Spleen (tissue), 11 donors: Measurements from ENCODE around the gene HNRNPC. TPM values are rescaled to one million over a fixed set of nuclear protein-coding genes. Genes with fewer than 3 reads are reported as not detected.
"Not testable (repeated sequence)": the region's sequence is repeated elsewhere in the genome, so short reads cannot be mapped to it uniquely, and the experiment has no call there.

Experiments used
- DNase-seq: peaks from one replicate; pipeline ENCODE4 v3.0.0-alpha.2; 2020
- H3K27ac ChIP-seq, 8 donors: fragments of 200-600 bp; sonication (generic) in 7 of 8; 1 replicate in 4 of 8; 2 replicates in 4 of 8; pipeline versions ENCODE4 v1.5.0 to v1.8.0; 2016 to 2021; ENCODE audit warnings: inconsistent platforms in 4 of 8, mild to moderate bottlenecking in 4 of 8, moderate library complexity in 1 of 8
- H3K27me3 ChIP-seq, 7 donors: fragments of 200-600 bp; sonication (generic) in 6 of 7; replicated peaks in 1 of 7; 1 replicate in 4 of 7; 2 replicates in 3 of 7; pipeline versions ENCODE4 v1.5.0 to v1.8.0; 2016 to 2021; ENCODE audit warnings: inconsistent platforms in 3 of 7, mild to moderate bottlenecking in 1 of 7
- H3K36me3 ChIP-seq, 6 donors: fragments of 200-600 bp; sonication (generic) in 5 of 6; 1 replicate in 4 of 6; 2 replicates in 2 of 6; pipeline versions ENCODE4 v1.5.0 to v1.8.0; 2016 to 2021; ENCODE audit warnings: inconsistent platforms in 2 of 6
- H3K4me1 ChIP-seq, 6 donors: fragments of 200-600 bp; sonication (generic) in 5 of 6; 1 replicate in 3 of 6; 2 replicates in 3 of 6; pipeline versions ENCODE4 v1.5.0 to v1.8.0; 2016 to 2021; ENCODE audit warnings: inconsistent platforms in 3 of 6
- H3K4me3 ChIP-seq, 8 donors: fragments of 200-600 bp; sonication (generic) in 7 of 8; 1 replicate in 4 of 8; 2 replicates in 4 of 8; pipeline versions ENCODE4 v1.5.0 to v1.8.0; 2016 to 2021; ENCODE audit warnings: inconsistent platforms in 4 of 8, mild to moderate bottlenecking in 4 of 8, moderate library complexity in 2 of 8
- H3K9me3 ChIP-seq, 8 donors: fragments of 200-600 bp; sonication (generic) in 7 of 8; 1 replicate in 4 of 8; 2 replicates in 4 of 8; pipeline versions ENCODE4 v1.5.0 to v1.8.0; 2016 to 2021; ENCODE audit warnings: inconsistent platforms in 4 of 8
- POLR2A ChIP-seq, 3 donors: fragments of 450-650 bp; IDR thresholded peaks; one replicate each; pipeline ENCODE4 v1.5.1; 2017; ENCODE audit warnings: antibody characterized with exemption in 3 of 3, mild to moderate bottlenecking in 1 of 3
- POLR2AphosphoS5 ChIP-seq, 3 donors: sonication (generic); formaldehyde crosslinking; IDR thresholded peaks; one replicate each; pipeline ENCODE4 v1.5.1; 2017; ENCODE audit warnings: antibody characterized with exemption in 3 of 3
- WGBS, 5 donors: extraction: QIAGEN DNeasy Blood & Tissue Kit in 3 of 5; methylation state at CpG; one replicate each; pipeline versions ENCODE4 v1.1.5 to v1.1.7; 2013 to 2018; 5-methylcytosine and 5-hydroxymethylcytosine counted together
- intact Hi-C: fragments of 100-400 bp; cut with DNase I; formaldehyde crosslinking; loops from one replicate; pipeline ENCODE4 v1.15.0; 2023; ENCODE audit warnings: low total_unique reads
- polyA plus RNA-seq, 3 donors: library from polyadenylated mRNA; stranded (reverse); fragments of 200-250 nt; gene quantifications; one replicate each; pipeline ENCODE4 v1.2.1, GENCODE V29; 2013
- total RNA-seq, 7 donors: library from RNA; depleted of rRNA in 3 of 7; stranded (reverse); fragments of >200 nt in 3 of 7; fragmentation: NEBNext Ultra II Directional in 4 of 7; extraction: Animal tissue kit (Norgen Biotek cat#: 25700) in 4 of 7; gene quantifications; one replicate each; pipeline versions ENCODE4 v1.1.0 to v1.2.1, GENCODE V29; 2016 to 2021
- TF ChIP-seq, protein P1 (sequence below), 11 experiments: fragments of 200-600 bp in 7 of 11; fragments of 450-650 bp in 4 of 11; sonication (generic) in 4 of 11; IDR thresholded peaks in 8 of 11; conservative IDR thresholded peaks in 3 of 11; 1 replicate in 7 of 11; 2 replicates in 4 of 11; pipeline versions ENCODE4 v1.4.0 to v1.8.0; 2016 to 2021; ENCODE audit warnings: antibody characterized with exemption in 11 of 11, inconsistent platforms in 4 of 11, mild to moderate bottlenecking in 1 of 11
- donor health status: healthy with polysubstance abuse.
- donor health status: DM: no; HTN: no; CAD: no; lungs with moderate emphysema.
- donor health status: DM: no; HTN: no; CAD: no.
- donor health status: Bipolar disorder and iron deficiency.
- donor health status: healthy.
- donor health status: DM: no; HTN: no; CAD: no.
- donor health status: DM: yes; HTN: yes; CAD: no.

HNRNPC gene
- total and polyA plus RNA-seq, 10 donors: 374 to 824 (median 517) TPM

DNA sequence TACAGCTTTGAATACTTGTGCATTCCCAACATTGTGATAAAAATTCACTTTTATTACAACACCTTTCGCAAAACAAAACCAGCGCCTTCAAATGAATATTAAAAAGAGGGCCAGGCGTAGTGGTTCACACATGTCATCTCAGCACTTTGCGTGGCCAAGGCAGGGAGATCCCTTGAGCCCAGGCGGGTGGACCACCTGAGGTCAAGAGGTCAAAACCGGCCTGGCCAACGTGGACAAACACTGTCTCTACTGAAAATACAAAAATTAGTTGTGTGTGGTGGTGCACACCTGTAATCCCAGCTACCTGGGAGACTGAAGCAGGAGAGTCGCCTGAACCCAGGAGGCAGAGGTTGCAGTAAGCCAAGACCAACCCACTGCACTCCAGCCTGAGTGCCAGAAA, 42.8 kb downstream of the HNRNPC start:
- WGBS, 5 donors: 83 to 92% (median 88%) methylated on average over 8 of the region's 8 CpGs
- TF ChIP-seq, protein P1, sequence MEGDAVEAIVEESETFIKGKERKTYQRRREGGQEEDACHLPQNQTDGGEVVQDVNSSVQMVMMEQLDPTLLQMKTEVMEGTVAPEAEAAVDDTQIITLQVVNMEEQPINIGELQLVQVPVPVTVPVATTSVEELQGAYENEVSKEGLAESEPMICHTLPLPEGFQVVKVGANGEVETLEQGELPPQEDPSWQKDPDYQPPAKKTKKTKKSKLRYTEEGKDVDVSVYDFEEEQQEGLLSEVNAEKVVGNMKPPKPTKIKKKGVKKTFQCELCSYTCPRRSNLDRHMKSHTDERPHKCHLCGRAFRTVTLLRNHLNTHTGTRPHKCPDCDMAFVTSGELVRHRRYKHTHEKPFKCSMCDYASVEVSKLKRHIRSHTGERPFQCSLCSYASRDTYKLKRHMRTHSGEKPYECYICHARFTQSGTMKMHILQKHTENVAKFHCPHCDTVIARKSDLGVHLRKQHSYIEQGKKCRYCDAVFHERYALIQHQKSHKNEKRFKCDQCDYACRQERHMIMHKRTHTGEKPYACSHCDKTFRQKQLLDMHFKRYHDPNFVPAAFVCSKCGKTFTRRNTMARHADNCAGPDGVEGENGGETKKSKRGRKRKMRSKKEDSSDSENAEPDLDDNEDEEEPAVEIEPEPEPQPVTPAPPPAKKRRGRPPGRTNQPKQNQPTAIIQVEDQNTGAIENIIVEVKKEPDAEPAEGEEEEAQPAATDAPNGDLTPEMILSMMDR (IDR thresholded peaks at IDR 0.05 in 8 of 11, conservative IDR thresholded peaks at IDR 0.05 in 3 of 11): no peak
- peak in 2 of 3 donors; percentile 6 to 34 for TF ChIP-seq POLR2AphosphoS5 (IDR thresholded peaks at IDR 0.05)
- no peak overlapping the region for H3K27ac ChIP-seq
- peaks cover 0 to 100% (median 93%) of the 10 kb centered on the region in 6 donors for H3K36me3 ChIP-seq
- H3K9me3 ChIP-seq: no peaks in the 10 kb centered on the region
- no peak overlapping the region for H3K4me3 ChIP-seq
- no peaks in the 10 kb centered on the region for H3K27me3 ChIP-seq
- DNase-seq: no peak
- intact Hi-C loops: no loop called here
- H3K4me1 ChIP-seq: peaks cover 12 to 99% (median 49%) of the 10 kb centered on the region in 6 donors

DNA sequence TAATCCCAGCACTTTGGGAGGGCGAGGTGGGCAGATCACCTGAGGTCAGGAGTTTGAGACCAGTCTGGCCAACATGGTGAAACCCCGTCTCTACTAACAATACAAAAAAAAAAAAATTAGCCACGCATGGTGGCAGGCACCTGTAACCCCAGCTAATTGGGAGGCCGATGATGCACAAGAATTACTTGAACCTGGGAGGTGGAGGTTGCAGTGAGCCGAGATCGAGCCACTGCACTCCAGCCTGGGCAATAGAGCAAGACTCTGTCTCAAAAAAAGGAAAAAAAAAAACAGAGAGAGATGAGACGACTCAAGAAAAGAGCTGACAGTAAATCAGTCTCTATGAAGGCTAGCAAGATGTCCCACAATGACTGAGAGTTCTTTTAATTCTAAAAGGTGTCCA, 44.1 kb downstream of the HNRNPC start:
- H3K4me3 ChIP-seq, H3K27me3 ChIP-seq, DNase-seq, H3K9me3 ChIP-seq, intact Hi-C loops, H3K27ac ChIP-seq: not testable (repeated sequence)
- 90 to 96% (median 94%) methylated on average over 7 of the region's 7 CpGs for whole genome bisulfite sequencing, 5 donors
- Histone ChIP-seq H3K4me1 (peaks cover 9 to 99% (median 49%) of the 10 kb centered on the region in 6 donors), H3K36me3 (peaks cover 0 to 100% (median 94%) of the 10 kb centered on the region in 6 donors)
- TF ChIP-seq POLR2AphosphoS5 (IDR thresholded peaks at IDR 0.05): peak in 2 of 3 donors; percentile 29 to 53

DNA sequence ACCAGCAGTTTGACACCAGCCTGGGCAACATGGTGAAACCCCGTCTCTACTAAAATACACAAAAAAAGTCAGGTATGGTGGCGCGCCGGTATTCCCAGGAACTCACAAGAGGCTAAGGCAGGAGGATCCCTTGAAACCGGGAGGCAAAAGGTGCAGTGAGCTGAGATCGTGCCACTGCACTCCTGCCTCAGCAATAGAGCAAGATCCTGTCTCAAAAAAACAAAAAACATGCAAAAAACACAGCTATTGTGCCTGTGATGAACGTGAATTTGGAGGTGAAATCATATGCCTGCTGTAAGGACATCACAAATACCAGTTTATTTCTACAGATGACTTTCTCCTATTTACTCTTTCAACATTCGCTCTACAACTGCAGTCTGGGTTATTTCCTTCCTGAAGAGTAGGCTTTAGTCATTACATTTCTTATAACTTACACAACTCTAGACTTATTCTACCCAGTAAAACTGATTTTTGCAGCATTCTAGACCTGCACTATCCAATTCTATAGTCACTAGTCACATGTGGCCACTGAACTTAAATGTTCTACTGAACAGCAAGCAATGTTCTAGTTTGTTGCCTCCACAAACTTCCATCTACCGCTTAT, 48.3 kb downstream of the HNRNPC start:
- 83 to 91% (median 87%) methylated on average over 9 of the region's 9 CpGs for WGBS, 5 donors

DNA sequence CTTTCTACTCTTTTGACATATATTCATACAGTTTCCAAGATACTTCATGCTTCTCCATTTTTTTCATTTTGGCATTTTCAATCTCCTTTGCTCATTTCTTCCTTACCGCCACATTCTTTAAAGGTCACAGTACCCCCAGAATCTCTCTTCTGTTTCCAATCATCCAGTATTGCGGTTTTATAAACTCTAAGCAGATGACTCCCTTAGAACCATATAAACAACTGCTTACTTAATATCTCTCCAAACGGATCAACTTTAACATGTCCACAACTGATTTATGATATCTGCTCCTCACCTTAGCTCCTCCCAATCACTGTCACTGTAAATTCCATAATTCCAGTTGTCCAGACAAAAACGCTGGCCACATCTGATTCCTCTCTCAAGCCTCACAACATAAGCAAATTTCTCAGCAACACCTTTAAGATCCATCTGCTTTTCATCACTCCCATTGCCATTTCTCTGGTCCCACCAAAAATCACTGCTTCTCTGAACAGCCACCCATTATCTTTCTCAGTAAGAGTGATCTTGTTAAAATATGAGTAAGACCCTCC, 49.6 kb downstream of the HNRNPC start:
- TF ChIP-seq, protein P1 (IDR thresholded peaks at IDR 0.05 in 8 of 11, conservative IDR thresholded peaks at IDR 0.05 in 3 of 11): no peak
- TF ChIP-seq POLR2AphosphoS5 (IDR thresholded peaks at IDR 0.05) (no peak), POLR2A (IDR thresholded peaks at IDR 0.05) (no peak)
- intact Hi-C loops: no loop called here
- Histone ChIP-seq H3K27ac (no peak overlapping the region), H3K9me3 (no peaks in the 10 kb centered on the region), H3K4me1 (peaks cover 25 to 100% (median 67%) of the 10 kb centered on the region in 6 donors), H3K36me3 (peaks cover 0 to 100% (median 76%) of the 10 kb centered on the region in 6 donors), H3K4me3 (no peak overlapping the region), H3K27me3 (no peaks in the 10 kb centered on the region)
- no peak for DNase-seq
- WGBS, 5 donors: 75 to 91% (median 86%) methylated on average over 4 of the region's 4 CpGs

More for the DNA sequence above, 48.3 kb downstream of the HNRNPC start:
- Histone ChIP-seq H3K27ac (peak overlapping the region in 1 of 8 donors; percentile 43), H3K4me1 (peaks cover 13 to 100% (median 62%) of the 10 kb centered on the region in 6 donors), H3K9me3 (no peaks in the 10 kb centered on the region), H3K27me3 (no peaks in the 10 kb centered on the region), H3K36me3 (peaks cover 0 to 100% (median 81%) of the 10 kb centered on the region in 6 donors), H3K4me3 (no peak overlapping the region)
- DNase-seq: no peak
- intact Hi-C loops: no loop called here
- TF ChIP-seq POLR2AphosphoS5 (IDR thresholded peaks at IDR 0.05): peak in 1 of 3 donors; percentile 28
- TF ChIP-seq, protein P1 (IDR thresholded peaks at IDR 0.05 in 8 of 11, conservative IDR thresholded peaks at IDR 0.05 in 3 of 11): no peak
- TF ChIP-seq POLR2A (IDR thresholded peaks at IDR 0.05): no peak
